CD4-positive, alpha-beta T cell treated with Interleukin-1 beta for 1 hour (primary cell): Measurements from ENCODE around the gene CDKN2AIP.

Experiments
- DNase-seq, 2 donors: peaks; one replicate each; pipeline ENCODE4 v3.0.0-alpha.2; 2020 to 2022

The CDKN2AIP gene

GRCh38 chr4:183444214-183445096, at the start of gene CDKN2AIP:
CDKN2AIP (plus strand) TSS chr4:183444636; CDS start chr4:183444798, 162 bp downstream.
- DNase-seq = peak; percentile 94

- no peak for DNase-seq
These were observed 49.0 kb upstream of the CDKN2AIP start for GRCh38 chr4:183395395-183395794.

DNA sequence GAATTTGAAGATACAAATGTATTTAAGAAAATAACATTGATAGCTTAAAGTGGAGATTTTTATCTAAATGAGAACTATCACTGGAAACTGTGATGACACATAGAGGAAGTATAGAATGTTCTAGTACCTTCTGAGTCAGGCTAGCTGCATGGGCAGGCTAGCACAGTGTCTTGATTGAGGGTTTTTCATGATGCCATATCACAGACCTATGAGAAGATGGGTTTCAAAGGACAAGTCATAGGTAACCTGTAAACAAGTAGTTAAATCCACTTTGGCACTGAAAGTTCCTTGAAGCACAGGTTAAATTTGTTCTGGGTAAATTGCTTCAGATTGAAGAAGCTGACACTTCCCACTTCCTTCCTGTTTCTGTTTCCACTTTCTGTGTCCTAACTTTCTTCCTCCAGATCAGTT, 48.2 kb upstream of the CDKN2AIP start:
- no peak for DNase-seq

DNA sequence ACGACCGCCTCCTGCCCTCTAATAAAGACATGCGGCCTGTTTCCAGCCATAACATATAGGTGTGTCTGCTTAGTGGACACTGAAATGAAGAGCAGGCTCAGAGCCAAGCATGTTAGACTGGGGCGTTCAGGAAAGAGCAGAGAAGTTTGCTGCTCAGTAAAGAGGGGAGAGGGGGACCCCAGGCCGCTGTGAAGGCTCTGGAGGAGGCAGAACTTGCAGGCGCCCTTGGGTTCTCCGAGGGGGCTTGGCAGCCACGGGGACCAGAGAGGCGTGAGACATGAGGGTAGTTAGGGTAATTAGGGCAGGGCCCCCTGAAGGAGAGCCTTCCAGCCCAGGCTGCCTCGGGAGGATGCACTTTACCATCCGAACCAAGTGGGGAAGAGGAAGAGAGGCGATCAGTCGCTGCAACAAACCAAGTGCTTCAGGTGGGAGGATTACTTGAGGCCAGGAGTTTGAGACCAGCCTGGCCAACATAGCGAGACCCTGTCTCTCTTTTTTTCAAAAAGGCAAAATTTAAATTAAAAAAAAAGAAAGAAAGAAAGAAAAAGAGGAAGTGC, 46.6 kb upstream of the CDKN2AIP start:
- no peak for DNase-seq

GRCh38 chr4:183398298-183399125, 45.9 kb upstream of the CDKN2AIP start:
- DNase-seq = peak; percentile 60 to 66

DNA sequence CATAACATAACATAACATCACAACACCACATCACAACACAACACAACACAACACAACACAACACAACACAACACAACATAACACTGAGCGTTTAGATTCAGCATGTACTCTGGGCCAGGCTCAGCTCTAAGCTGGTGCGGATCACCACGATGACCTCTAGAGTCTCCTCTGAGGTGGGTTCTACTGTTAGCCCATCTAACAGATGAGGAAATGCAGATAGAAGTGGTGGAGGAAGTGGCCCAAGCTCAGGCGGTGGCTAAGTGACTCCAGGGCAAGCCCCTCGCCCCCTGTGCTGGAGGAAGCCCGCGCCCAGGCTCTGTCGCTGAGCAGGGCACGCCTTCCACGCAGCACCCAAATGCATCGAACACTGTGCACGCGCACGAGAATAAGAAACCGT, 45.3 kb upstream of the CDKN2AIP start:
- no peak for DNase-seq

- no peak for DNase-seq
These were observed 44.8 kb upstream of the CDKN2AIP start for GRCh38 chr4:183399616-183400015.

DNA sequence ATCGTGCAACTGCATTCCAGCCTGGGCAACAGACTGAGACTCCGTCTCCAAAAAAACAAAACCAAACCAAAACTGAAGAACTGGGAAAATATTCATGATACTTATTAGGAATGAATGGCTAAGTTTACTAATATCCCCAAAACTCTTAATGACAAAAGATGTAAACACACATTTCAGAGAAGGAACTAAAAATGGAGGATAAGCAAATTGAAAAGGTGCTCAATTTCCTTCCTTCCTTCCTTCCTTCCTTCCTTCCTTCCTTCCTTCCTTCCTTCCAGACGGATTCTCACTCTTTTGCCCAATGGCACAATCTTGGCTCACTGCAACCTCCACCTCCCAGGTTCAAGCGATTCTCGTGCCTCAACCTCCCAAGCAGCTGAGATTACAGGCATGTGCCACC, 44.4 kb upstream of the CDKN2AIP start:
- DNase-seq = no peak

DNA sequence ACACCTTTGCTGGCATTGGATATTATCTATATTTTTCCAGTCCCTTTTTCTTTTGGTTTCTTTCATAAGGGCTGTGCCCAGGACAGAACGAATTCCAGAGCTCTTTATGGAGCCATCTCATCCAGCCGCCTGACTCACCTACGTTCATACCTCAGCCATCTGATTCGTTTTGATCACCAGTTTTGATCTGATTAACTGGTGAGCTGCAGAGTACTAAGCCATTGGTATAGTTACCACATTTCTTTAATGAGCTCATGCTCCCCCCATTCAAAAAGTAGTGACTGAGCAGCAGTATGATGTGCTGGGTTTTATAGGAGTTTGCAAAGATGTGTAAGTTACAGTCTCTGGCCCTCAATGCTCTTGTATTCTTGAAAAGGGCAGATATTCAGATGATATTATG, 43.0 kb upstream of the CDKN2AIP start:
- DNase-seq = no peak

DNA sequence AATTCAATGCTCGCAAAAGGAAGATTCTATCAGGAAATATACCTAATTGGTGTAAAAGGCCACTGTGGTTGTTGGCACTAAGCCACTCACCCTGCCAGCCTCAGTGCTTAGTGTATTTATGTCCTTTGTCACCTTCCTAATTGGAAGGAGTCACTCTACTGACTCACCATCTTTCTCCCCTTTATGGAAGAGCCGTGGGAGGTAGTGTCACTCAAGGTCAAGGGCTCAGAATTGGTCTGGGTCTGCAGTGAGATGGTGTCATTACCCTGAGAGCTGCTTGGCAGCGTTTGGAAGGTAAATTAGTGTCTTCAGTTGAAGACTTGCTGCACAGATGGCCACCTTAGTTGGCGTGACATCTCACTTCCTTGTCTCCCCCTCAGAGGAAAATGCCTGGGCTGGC, 41.7 kb upstream of the CDKN2AIP start:
- no peak for DNase-seq

- no peak for DNase-seq
These were observed 41.0 kb upstream of the CDKN2AIP start for GRCh38 chr4:183403486-183403885.

- no peak for DNase-seq
These were observed 40.5 kb upstream of the CDKN2AIP start for GRCh38 chr4:183403961-183404360.

GRCh38 chr4:183405303-183405702, 39.1 kb upstream of the CDKN2AIP start:
- no peak for DNase-seq

DNA sequence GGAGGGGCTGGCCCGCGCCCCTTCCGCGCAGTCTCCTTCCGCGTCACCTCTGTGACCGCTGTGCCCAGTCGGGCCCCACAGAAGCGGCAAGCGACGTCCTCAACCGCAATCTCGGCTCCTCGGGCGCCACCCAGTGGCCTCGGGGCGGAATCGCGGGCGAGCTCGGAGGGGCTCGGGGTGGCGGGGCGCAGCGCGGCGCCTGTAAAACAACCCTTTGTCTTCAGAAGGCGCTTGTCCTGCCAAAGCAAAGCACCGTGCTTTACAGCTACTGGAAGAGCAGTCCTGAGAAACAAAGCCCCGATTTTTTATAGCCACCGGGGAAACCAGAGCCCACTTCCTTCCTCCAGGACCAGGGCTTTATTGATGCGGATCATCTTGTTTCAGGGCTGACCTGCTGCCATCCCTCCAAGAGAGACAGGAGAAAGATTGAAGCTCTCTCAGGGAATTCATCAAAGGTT, 37.3 kb upstream of the CDKN2AIP start:
- peak; percentile 89 to 91 for DNase-seq

GRCh38 chr4:183407635-183408464, 36.6 kb upstream of the CDKN2AIP start:
- DNase-seq = no peak

- DNase-seq = no peak
These were observed 35.6 kb upstream of the CDKN2AIP start for GRCh38 chr4:183408796-183409195.

DNA sequence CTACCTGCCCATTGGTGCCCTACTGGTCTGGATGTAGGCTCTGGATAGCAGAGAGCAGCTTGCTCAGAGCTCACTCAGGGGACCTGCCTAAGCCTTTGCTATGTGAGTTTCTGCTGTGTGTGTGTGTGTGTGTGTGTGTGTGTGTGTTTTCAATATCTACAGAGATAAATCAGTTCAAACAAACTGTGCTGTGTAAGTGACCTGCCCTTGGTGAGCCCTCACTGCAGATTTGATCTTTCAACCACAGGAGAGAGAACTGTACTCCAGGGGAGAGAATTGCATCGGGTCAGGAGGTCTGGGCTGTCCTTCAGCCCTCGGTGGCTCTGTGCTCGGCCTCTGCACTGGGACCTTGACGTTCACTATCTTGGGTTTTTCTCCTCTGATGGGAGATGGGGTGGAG, 35.0 kb upstream of the CDKN2AIP start:
- DNase-seq = no peak

- no peak for DNase-seq
These were observed 34.5 kb upstream of the CDKN2AIP start for GRCh38 chr4:183409934-183410333.

- no peak for DNase-seq
These were observed 33.1 kb upstream of the CDKN2AIP start for GRCh38 chr4:183411291-183411861.

GRCh38 chr4:183412821-183413220, 31.6 kb upstream of the CDKN2AIP start:
- DNase-seq = no peak

DNA sequence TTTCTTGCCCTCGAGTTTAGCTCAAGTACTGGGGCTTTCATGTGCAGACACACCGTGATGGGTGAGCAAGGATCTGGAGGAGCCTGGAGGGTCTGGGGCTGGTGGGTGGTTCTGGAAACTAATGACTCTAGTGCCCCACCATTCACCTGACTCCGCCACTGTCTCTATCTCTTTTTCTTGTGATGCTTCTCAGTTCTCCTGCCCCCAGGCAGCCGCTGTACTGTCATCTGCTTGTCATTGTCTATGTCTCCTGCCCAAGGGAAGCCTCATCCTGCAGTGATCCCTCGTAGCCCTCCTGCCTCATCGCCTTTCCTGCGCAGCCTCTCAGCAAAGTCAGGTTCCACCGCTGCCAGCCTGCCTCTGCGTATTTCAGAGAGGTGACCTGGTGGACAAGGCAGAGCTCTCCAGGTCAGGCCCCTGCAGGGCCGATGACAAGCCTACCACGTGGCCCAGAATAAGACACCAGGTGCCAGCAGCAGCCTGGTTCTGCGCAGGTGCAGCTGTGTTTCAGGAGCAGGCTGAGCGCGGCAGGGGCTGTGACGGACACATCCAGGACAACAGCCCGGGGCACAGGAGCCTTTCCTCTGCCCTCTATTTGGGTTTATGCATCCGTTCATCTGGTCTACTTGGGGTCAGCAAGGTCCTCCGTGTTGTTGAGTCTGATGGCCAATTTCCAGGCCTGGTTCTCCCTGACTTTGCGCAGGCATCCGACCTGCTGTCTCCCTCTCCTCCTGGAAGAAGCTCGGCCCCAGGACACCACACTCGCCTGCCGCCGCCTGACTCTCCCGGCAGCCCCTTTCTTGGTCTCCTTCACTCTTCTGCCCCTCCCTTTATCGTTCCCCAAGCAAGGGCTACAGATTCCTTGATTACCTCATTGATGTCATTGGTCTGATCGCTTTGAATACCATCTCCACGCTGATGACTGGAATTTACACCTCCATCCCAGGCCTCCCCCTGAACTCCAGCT, 30.9 kb upstream of the CDKN2AIP start:
- DNase-seq = no peak
